HG03378 (cell line): ENCODE data around the gene KIF16B.
"Not testable (repeated sequence)": the region's sequence is repeated elsewhere in the genome, so short reads cannot be mapped to it uniquely, and the experiment has no call there.

Source experiments
- ATAC-seq: cut with Tn5 transposase; IDR thresholded peaks from one replicate; pipeline ENCODE4 v1.9.1; 2021; ENCODE audit warnings: mild to moderate bottlenecking, moderate library complexity; ENCODE audit not compliant: unreplicated experiment

The KIF16B gene

DNA sequence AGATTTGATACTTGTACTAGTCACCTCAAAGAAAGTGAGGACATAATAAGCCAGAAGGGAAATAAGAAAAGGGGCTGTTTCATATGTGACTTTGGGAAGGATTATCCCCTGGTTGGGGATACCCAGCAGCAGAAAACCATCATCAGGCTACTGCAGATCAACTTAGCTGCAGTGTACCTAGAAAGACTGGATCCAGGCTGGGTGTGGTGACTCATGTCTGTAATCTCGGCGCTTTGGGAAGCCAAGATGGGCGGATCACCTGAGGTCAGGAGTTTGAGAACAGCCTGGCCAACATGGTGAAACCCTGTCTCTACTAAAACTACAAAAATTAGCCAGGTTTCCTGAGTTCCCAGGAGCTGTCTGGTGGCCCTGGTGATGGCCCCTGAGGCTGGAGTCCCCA is 23.2 kb upstream of the KIF16B start:
- not testable (repeated sequence) for ATAC-seq

DNA sequence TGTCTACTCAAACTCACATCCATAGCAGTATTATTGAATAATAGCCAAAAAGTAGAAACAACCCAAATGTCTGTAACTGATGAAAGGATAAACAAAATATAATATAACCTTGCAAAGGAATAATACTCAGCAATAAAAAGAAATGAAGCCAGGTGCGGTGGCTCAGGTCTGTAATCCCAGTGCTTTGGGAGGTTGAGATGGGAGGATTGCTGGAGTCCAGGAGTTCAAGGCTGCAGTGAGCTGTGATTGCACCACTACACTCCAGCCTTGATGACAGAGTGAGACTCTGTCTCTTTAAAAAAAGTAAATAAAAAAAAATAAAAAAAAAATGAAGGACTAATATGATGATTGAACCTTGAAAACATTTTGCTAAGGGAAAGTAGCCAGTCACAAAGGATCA is 22.1 kb upstream of the KIF16B start:
- ATAC-seq: no peak

DNA sequence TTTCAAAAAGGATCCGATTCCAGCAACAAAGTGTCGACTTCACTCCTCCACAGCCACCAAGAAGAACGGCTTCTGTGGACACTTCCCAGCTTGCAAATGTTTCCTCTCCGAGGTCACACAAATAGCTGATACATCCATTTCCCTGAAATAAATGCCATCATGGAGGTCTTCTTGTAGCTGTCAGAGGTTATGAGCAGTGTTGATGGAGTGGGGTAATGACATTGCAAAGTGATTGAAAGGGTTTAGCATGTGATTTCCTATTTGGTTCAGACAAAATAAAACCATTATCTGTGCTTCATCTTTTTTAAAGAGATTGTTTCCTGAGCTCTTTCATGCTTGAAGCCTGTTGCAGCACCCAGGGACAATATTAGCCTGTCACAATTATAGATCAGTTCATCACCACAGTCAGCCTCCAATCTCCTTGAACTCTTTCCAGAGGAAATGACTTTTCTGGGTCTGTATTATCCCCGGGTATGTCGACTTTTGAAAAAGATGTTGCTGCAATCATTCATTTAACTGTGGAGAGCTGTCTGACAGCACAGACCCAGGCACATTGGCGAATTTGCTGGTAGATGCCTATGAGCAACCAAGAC is 16.9 kb upstream of the KIF16B start:
- no peak for ATAC-seq

DNA sequence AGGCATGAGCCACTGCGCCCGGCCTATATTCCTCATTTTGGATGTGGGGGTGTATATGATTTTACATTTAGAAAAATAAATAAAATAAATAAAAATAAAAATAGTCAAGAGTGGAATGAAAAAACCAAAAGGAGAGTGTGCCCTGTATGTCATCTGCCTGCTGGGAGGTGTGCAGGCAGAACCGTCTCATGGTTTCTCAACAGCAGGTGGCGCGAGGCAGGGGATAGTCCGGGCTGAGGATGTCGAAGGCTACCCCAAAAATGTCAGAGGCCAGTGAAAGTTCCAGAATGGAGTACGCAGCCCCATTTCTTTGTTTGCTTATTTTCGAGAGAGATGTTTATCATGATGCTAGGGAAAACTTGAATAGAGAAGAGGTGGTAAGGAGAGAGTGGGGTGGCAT is 16.4 kb upstream of the KIF16B start:
- ATAC-seq: no peak

DNA sequence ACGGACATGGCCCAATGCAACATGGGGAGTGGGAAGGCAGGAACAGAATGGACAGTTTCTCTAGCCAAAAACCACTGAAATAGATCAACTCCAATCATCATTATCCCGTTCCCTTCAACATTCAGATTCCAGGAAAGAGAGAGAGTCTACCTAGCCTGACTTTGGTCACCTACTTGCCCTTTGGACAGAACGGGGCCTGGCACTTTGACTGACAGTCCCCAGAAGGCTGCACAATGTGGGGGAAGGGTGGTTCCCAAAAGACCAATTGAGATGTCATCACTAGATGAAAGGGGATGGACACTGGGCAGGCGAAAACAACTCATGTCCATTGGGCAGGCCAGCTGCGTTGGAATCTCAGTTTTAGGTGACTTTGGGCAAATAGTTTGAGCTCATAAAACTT is 15.0 kb upstream of the KIF16B start:
- ATAC-seq: no peak

DNA sequence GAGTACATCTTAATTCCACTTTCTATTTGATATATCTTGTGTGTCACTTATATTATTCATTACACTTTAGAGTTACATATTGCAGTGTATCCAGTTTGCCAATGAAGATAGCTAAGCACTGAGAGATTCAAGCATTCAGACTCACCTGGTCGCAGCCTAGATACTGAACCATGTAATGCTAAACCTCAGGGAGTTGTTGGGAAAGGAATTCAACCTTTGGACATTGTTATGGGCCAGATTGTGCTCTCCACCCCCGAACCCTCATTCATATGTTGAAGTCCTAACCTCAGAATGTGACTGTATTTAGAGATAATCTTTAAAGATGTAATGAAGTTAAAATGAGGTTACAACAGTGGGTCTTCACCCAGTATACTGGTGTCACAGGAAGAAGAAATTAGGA is 13.8 kb upstream of the KIF16B start:
- ATAC-seq: no peak

DNA sequence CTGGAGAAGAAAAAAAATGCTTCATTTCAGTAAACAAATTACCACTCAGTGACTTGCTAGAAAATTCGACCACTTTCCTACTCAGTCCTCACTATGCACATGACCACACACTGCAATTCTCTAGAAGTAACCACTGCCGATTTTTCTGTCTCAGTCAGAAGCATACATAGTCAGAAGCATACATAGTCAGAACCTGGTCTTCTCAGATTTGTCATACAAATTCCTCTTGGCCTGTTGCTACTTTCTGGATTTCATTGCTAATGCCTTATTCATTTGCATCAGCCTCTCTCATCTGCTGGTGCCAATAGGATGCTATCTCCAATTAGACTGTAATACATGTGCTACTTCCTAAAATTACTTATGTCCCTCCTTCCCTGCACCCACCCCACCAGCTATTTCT is 10.2 kb upstream of the KIF16B start:
- ATAC-seq: no peak

DNA sequence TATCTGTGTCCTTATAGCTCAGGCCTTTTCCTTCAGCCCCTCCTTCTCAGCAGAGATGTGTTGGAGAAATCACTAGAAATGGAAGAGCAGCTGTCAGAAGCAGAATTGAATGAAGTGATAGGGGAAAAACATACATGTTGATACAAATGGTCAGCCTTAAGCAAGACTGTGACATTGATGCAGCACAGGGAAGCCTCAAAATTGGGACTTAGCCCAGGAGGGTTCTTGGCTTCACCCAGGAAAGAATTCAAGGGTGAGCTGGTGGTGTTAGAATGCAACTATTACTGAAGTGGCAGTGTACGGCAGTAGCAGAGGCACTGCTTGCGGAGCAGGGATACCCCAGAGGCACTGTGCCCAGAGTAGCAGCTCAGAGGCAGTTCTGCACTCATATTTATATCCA is 8.0 kb upstream of the KIF16B start:
- ATAC-seq: no peak

DNA sequence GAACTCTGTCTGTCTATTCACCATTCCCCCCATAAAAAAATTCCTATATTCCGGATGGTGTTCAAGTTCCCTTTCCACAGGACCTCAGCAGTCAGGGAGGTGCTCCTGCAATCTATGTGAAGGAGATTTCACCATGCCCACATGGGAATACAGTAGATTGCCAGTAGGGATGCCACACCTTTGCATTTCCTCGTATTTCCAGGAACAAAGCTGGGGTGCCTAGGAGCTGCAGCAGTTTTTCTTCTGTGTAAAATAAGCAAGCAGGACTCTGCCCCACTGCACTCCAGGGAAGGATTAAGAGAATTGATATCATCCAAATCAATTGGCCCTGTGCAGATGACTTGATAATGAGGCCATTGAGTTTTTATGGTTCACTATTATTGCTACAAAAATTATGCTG is 7.4 kb upstream of the KIF16B start:
- ATAC-seq: no peak

DNA sequence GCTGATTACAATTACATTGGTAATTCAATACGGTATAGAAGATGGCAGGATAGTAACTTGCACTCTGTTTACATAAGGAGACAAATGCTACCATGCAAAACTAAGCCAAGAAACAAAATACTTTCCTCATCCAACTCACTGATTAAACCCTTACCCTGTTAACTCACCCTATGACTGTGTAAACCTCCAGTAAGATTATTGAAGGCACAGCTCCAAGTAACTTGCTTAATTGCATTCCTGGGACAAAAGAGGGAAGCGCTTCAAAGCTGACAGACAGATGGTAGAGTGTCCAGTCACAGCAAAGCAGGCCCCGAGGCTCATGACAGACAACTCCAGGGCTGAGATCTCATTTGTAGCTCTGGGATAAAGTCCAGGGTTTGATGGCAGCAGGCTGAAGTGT is 6.9 kb upstream of the KIF16B start:
- ATAC-seq: no peak

DNA sequence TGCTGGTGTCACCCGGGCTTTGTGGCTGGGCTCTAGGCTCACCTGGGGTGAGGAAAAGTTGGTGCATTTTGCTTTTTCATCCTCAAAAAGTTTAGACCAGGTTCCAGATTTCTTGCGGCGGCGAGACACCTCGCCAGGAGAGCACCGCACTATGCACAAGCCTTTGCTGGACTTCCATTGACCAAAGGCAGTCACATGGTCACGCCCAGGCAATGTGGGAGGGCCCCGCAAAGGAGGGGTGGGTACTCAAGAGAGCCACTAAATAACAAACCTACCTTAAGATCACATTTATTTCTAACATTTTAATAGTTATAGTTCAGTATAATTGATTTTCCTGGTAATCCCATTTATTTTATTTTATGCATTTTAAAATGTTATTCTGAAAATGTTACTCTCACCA is 3.0 kb upstream of the KIF16B start:
- no peak for ATAC-seq

DNA sequence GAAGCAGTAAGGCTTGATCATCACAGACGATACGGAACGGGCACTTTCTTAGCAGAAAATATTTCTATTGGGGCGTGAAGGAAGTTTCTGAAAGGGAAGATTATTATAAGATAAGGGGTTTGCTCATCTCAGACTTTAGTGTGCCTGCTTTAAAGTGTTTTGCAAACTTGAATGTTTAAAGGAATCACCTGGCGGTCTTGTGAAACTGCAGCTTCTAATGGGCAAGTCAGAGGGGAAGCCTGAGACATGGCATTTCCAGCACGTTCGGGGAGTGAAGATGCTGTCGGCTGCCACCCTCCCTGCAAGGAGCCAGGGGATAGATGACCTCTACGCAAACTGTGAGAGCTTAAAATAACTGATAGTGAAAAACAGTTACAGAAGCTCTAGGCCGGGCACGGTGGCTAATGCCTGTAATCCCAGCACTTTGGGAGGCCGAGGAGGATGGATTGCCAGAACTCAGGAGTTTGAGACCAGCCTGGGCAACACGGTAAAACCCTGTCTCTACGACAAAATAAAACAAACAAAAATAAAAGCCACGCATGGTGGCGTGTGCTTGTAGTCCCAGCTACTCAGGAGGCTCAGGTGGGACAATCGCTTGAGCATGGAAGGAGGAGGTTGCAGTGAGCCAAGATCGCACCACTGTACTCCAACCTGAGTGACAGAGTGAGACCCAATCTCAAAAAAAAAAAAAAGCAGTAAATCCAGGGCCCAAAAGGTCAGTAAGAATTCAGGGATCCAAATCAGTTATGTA is 2.3 kb upstream of the KIF16B start:
- ATAC-seq: no peak

DNA sequence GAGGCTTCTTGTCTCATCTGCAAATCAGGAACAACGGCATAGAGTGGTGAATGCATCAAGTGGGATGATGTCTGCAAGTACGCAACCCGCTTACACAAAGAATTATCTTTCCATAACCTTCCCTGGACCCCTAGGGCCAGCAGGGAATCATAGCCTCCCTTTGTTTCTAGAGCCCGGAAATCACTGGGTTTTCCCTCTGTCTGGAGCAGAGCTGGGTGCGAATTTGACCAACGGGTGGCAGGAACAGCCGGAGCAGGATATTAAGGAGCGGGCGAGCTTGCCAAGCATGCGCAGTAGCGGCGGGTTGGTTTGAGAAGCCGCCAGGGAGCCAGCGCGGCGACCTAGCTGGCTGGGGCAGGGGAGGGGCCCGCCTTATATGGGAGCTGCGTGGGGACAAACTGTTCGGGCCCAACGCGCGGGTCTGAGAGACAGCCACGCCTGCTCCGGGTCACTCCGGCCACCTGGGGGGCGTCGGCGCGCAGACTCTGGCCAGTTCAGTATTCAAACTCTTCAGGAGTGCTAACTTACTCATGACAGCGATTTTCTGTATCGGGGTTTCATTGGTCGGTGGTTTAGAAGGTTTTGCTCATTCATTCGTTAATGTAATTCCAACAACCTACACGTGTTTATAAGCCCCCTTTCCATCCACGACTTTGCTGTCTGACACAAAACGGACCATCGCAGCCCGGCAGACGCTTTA is 1.6 kb upstream of the KIF16B start:
- no peak for ATAC-seq

DNA sequence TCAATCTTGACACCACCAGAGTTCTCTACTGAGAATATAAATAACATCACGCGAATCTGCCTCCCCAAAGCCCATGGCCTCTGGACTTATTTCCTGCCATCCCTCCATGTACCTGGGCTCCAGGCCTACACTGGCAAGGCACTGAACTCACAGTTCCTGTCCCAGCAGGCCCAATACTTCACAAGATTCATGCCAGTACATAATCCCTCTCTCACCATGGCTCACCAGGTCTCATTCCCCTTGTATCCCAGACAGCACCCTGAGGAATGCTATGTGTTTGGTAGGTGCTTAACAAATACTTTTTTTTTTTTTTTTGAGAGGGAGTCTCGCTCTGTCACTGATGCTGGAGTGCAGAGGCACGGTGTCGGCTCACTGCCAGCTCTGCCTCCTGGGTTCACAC is 1.9 kb downstream of the KIF16B start:
- no peak for ATAC-seq

DNA sequence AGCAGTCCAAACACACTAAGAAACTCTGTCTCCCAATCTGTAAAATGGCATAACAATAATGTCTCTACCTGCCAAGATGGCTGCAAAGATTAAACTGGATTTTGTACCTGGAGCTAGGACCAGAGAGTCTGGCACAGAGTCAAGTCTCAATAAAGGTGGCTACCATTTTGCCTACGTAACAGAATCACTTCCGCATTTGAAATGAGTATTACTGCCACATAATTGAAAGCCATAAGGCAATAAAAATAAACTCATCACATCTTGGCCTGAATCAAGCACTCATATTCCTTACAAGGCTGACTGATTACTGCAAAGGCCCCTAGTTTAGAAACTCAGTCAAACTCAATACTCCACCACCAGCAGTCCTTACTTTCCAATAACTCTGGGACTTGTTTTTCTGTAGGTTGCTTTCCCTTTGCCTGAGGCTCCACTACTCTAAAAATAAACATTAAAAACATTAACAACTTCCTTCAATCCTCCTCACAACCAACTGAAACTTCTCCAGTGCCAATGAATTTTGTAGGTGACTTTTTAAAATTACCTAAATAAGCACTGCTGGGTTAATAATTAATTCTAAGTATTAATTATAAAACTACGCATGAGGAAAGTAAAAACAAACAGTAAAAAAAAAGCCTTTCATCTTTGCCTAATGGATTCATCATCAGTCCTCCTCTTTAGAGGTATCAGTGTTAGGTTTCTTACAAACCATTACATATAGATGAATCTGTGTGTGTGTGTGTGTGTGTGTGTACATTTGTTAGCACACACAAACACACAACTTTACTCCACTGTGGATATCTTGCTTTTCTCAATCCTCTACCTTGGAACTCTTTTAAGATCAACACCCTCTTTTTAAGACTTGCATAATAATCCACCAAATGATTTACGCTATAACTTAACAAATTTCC is 3.7 kb downstream of the KIF16B start:
- ATAC-seq: no peak

DNA sequence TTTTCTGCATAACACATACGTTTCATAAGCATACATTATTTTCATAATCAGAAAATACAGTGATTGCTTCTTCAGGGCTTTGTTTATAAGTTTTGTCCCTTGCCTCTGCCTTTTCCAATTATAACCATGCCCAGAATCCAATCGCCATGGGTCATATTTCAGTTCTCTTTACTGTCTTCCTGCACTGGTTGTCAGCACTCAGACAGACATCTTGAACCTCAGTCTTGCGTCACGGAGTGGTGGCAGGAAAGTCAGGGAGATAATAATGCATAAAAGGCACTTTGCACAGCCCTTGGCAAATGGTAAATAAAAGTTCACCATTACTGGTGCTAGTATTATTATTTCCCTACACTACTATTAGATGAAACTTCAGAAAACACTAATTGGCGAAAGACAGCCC is 7.2 kb downstream of the KIF16B start:
- no peak for ATAC-seq

DNA sequence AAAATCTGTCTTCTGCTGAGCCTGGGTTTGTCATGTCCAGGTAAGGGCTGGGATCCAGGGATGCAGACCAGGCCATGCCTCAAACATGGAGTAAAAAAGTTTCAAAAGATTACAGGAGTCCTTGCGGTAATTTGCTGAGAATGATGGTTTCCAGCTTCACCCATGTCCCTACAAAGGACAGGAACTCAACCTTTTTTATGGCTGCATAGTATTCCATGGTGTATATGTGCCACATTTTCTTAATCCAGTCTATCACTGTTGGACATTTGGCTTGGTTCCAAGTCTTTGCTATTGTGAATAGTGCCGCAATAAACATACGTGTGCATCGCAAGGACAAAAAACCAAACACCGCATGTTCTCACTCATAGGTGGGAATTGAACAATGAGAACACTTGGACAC is 9.2 kb downstream of the KIF16B start:
- not testable (repeated sequence) for ATAC-seq

DNA sequence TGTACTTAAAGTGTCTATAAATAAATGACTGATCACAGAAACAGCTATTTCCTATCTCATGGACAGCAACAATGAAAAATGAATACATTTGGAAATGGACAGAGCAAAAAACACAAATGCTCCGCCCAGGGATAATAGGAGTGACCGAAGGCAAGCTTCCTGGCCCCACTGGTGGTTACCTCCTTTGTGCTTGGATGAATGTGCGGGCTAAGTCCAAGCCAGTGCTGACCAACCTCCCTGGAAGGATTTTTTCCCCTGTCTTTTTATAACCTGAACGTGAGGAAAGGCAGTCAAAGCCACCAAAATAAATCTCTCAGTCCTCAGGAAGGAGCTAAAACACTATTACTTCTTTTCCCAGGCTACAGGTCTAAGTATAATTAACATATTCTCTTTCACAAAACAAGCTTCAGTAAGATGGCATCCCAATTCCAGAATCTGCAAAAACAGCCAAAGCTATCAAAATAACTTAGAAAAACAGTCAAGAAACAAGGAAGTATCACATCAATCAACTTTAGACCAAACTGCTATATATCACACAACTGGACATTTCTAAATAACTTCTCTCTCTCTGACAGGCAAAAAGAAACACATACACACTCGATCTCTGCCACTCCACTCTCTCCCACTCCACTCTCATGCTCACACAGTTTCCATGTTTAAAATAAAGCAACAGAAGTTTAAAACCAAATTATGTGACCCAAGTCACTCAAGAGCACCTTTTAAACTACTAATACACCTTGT is 10.0 kb downstream of the KIF16B start:
- no peak for ATAC-seq

DNA sequence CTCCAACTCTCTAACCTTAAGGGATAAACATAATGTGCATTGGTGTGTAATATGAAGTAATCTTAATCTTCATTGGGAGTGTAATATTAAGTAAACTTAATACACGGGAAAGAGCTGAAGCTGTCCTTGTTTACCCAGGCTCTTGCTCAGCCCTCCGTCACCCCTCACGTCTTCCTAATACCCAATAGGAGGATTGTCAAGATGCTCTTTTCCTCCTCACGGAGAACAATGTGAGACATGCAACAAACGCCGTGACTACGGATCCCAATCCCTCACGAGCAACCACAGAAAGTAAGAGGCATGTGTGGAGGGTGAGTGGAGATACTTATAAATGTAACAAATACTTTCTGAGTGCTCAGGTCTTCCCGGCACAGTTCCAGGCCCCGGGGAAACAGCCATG is 11.0 kb downstream of the KIF16B start:
- no peak for ATAC-seq

DNA sequence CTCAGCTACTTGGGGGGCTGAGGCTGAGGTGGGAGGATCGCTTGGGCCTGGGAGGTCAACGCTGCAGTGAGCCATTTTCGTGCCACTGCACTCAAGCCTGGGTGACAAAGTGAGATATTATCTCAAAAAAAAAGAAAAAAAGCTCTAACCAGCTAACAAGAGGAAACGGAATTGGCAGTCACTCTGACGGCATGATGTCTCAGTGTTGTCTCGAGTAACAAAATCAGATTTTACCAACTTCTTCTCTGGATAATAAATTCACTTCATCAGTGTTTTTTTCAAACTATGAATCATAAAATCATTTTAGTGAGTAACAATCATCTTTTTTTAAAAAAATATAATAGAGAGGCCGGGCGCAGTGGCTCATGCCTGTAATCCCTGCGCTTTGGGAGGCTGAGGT is 12.6 kb downstream of the KIF16B start:
- ATAC-seq: no peak

DNA sequence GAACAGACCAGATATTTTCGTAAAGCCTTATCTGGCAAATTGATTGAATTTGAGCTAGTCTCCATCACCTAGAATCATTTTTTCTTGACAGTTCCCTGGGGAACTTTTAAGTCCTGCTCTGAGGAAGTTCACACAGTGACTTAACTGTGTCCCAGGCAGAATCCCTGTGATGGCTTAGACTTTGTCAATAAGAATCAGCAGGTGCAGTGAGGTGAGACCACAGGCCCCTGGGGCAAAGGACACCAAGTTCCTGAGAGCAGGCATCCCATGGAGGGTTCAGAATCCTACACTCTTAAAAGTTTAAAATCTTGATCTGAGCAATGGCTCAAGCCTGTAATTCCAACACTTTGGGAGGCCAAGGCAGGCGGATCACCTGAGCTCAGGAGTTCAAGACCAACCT is 13.0 kb downstream of the KIF16B start:
- ATAC-seq: no peak
